HEK293T (cell line): Measurements from ENCODE around the gene CST3.

Experiments
- CTCF ChIA-PET: fragments of 350-600 bp; formaldehyde crosslinking; extraction: SDS; loops from one replicate; lab custom pipeline; 2021; ENCODE audit warnings: antibody characterized with exemption, inconsistent platforms; lab: Yijun Ruan, JAX
- POLR2A ChIA-PET: fragments of 350-600 bp; formaldehyde crosslinking; extraction: SDS; loops from one replicate; lab custom pipeline; 2020; ENCODE audit warnings: antibody characterized with exemption, inconsistent platforms; lab: Yijun Ruan, JAX
- DNase-seq: peaks from one replicate; pipeline ENCODE4 v3.0.0; 2012; ENCODE audit warnings: mixed read lengths; ENCODE audit errors: extremely low spot score
- ARNT ChIP-seq: fragments of 450-650 bp; IDR thresholded peaks from 2 replicates; pipeline ENCODE4 v1.6.1; 2017; ENCODE audit warnings: mild to moderate bottlenecking
- BHLHE40 ChIP-seq: fragments of 450-650 bp; IDR thresholded peaks from 2 replicates; pipeline ENCODE4 v1.6.1; 2016; ENCODE audit warnings: mild to moderate bottlenecking, moderate library complexity, borderline replicate concordance
- CTBP1 ChIP-seq: fragments of 450-650 bp; IDR thresholded peaks from 2 replicates; pipeline ENCODE4 v1.6.1; 2016; ENCODE audit warnings: borderline replicate concordance
- ELF4 ChIP-seq: fragments of 450-650 bp; IDR thresholded peaks from 2 replicates; pipeline ENCODE4 v1.6.1; 2017; ENCODE audit warnings: antibody characterized with exemption
- FOXA1 ChIP-seq: fragments of 450-650 bp; IDR thresholded peaks from 2 replicates; pipeline ENCODE4 v1.6.1; 2016; ENCODE audit warnings: mild to moderate bottlenecking
- FOXK2 ChIP-seq: fragments of 450-650 bp; IDR thresholded peaks from 2 replicates; pipeline ENCODE4 v1.6.1; 2016; ENCODE audit warnings: mild to moderate bottlenecking
- FOXM1 ChIP-seq: fragments of 450-650 bp; IDR thresholded peaks from 2 replicates; pipeline ENCODE4 v1.6.1; 2017; ENCODE audit warnings: mild to moderate bottlenecking, borderline replicate concordance
- HDGF ChIP-seq: fragments of 450-650 bp; IDR thresholded peaks from 2 replicates; pipeline ENCODE4 v1.6.1; 2017; ENCODE audit warnings: antibody characterized with exemption, borderline replicate concordance
- L3MBTL2 ChIP-seq: fragments of 450-650 bp; conservative IDR thresholded peaks from 2 replicates; pipeline ENCODE4 v1.6.1; 2016; ENCODE audit warnings: mild to moderate bottlenecking
- LEF1 ChIP-seq: fragments of 450-650 bp; IDR thresholded peaks from 2 replicates; pipeline ENCODE4 v1.6.1; 2017; ENCODE audit warnings: mild to moderate bottlenecking, borderline replicate concordance
- NFRKB ChIP-seq: fragments of 450-650 bp; IDR thresholded peaks from 2 replicates; pipeline ENCODE4 v1.6.1; 2016; ENCODE audit warnings: mild to moderate bottlenecking, moderate library complexity
- PKNOX1 ChIP-seq: fragments of 450-650 bp; IDR thresholded peaks from 2 replicates; pipeline ENCODE4 v1.6.1; 2016
- SP1 ChIP-seq: fragments of 450-650 bp; IDR thresholded peaks from 2 replicates; pipeline ENCODE4 v1.6.1; 2017
- SUZ12 ChIP-seq: fragments of 450-650 bp; IDR thresholded peaks from 2 replicates; pipeline ENCODE4 v1.6.1; 2016; ENCODE audit warnings: mild to moderate bottlenecking
- TARDBP ChIP-seq: fragments of 450-650 bp; IDR thresholded peaks from 2 replicates; pipeline ENCODE4 v1.6.1; 2016
- ZNF384 ChIP-seq: fragments of 450-650 bp; IDR thresholded peaks from 2 replicates; pipeline ENCODE4 v1.6.1; 2016

Gene CST3

GRCh38 chr20:23680146-23680545, 42.4 kb upstream of the CST3 start:
- TF ChIP-seq FOXK2: no peak
- no peak for TF ChIP-seq TARDBP
- no peak for TF ChIP-seq LEF1
- TF ChIP-seq BHLHE40: no peak
- no peak for TF ChIP-seq NFRKB
- TF ChIP-seq FOXA1: no peak
- TF ChIP-seq L3MBTL2: no peak
- no peak for TF ChIP-seq HDGF
- no peak for TF ChIP-seq PKNOX1
- TF ChIP-seq FOXM1: no peak
- ChIA-PET CTCF (no interaction called here), POLR2A (no interaction called here)
- DNase-seq: no peak

- POLR2A ChIA-PET: no interaction called here
- no peak for DNase-seq
- CTCF ChIA-PET: no interaction called here
- no peak for TF ChIP-seq SUZ12
- TF ChIP-seq FOXA1: no peak
- no peak for TF ChIP-seq BHLHE40
- no peak for TF ChIP-seq CTBP1
- no peak for TF ChIP-seq SP1
- TF ChIP-seq TARDBP: no peak
- TF ChIP-seq ZNF384: no peak
- TF ChIP-seq PKNOX1: no peak
- no peak for TF ChIP-seq LEF1
- no peak for TF ChIP-seq ARNT
- no peak for TF ChIP-seq ELF4
- TF ChIP-seq HDGF: no peak
- no peak for TF ChIP-seq FOXK2
These were observed 41.7 kb upstream of the CST3 start for GRCh38 chr20:23679133-23680092.

GRCh38 chr20:23673209-23673608, 35.5 kb upstream of the CST3 start:
- DNase-seq: no peak
- TF ChIP-seq TARDBP: no peak
- no peak for TF ChIP-seq ARNT
- no peak for TF ChIP-seq CTBP1
- no peak for TF ChIP-seq ELF4
- no peak for TF ChIP-seq SP1
- TF ChIP-seq SUZ12: no peak
- no peak for TF ChIP-seq NFRKB
- no peak for TF ChIP-seq HDGF
- no peak for TF ChIP-seq BHLHE40
- TF ChIP-seq PKNOX1: no peak
- TF ChIP-seq LEF1: no peak
- no peak for TF ChIP-seq FOXM1
- TF ChIP-seq L3MBTL2: no peak
- TF ChIP-seq FOXK2: no peak
- CTCF ChIA-PET: interaction anchor here (1.0 kb wide), 1 partner anchor 120 kb away, joined by 3 read pairs; no protein-coding TSS in a partner anchor
- POLR2A ChIA-PET: no interaction called here

- no peak for DNase-seq
- ChIA-PET POLR2A (no interaction called here), CTCF (interaction anchor here (1.0 kb wide), 1 partner anchor 121 kb away, joined by 3 read pairs; no protein-coding TSS in a partner anchor)
- TF ChIP-seq CTBP1 (no peak), ZNF384 (no peak), ELF4 (no peak), SUZ12 (no peak), NFRKB (no peak), HDGF (no peak), BHLHE40 (no peak), FOXA1 (no peak), LEF1 (no peak), TARDBP (no peak), FOXK2 (no peak), FOXM1 (no peak), L3MBTL2 (no peak), SP1 (no peak), ARNT (no peak), PKNOX1 (no peak)
These were observed 34.4 kb upstream of the CST3 start for GRCh38 chr20:23672158-23672557.

GRCh38 chr20:23671479-23671878, 33.7 kb upstream of the CST3 start:
- no peak for DNase-seq
- ChIA-PET CTCF (no interaction called here), POLR2A (no interaction called here)
- TF ChIP-seq SP1: no peak
- TF ChIP-seq TARDBP: no peak
- TF ChIP-seq FOXM1: no peak
- TF ChIP-seq PKNOX1: no peak
- TF ChIP-seq FOXK2: no peak
- TF ChIP-seq LEF1: no peak
- no peak for TF ChIP-seq ELF4
- no peak for TF ChIP-seq CTBP1
- TF ChIP-seq HDGF: no peak
- TF ChIP-seq FOXA1: no peak
- no peak for TF ChIP-seq L3MBTL2
- TF ChIP-seq ZNF384: no peak
- no peak for TF ChIP-seq ARNT
- no peak for TF ChIP-seq SUZ12
- TF ChIP-seq NFRKB: no peak
- TF ChIP-seq BHLHE40: no peak
